Activated CD8-positive, alpha-beta T cell treated with anti-CD3 and anti-CD28 coated beads, Interleukin-2, amount 10 ng/mL, durations not matched to agents 7 days and 5 days (primary cell): ENCODE results near the gene SIK1. TPM values are rescaled to one million over a fixed set of nuclear protein-coding genes. Genes with fewer than 3 reads are reported as not detected.
"Not testable (repeated sequence)": the region's sequence is repeated elsewhere in the genome, so short reads cannot be mapped to it uniquely, and the experiment has no call there.

Experiments
- ATAC-seq: fragments of 150-1000 bp; cut with Tn5 transposase; one replicate; pipeline ENCODE4 v1.10.0; 2021; ENCODE audit warnings: moderate library complexity
- CTCF ChIA-PET: fragments of 350-600 bp; sonication (Branson Sonifier 250); formaldehyde crosslinking; loops from one replicate; lab custom pipeline; 2021; ENCODE audit warnings: antibody characterized with exemption; lab: Charles Lee
- POLR2A ChIA-PET: fragments of 350-600 bp; sonication (Branson Sonifier 250); formaldehyde crosslinking; loops from one replicate; lab custom pipeline; 2021; ENCODE audit warnings: antibody characterized with exemption; lab: Charles Lee
- DNase-seq: peaks from one replicate; pipeline ENCODE4 v3.0.0-alpha.2; 2020
- H3K27ac Mint-ChIP-seq: one replicate; pipeline ENCODE4 v1.8.0; 2021; ENCODE audit warnings: mild to moderate bottlenecking, mixed read lengths
- H3K27me3 Mint-ChIP-seq: one replicate; pipeline ENCODE4 v1.8.0; 2021; ENCODE audit warnings: low read depth, mixed read lengths
- H3K36me3 Mint-ChIP-seq: one replicate; pipeline ENCODE4 v1.8.0; 2021; ENCODE audit warnings: low read depth, mixed read lengths
- H3K4me1 Mint-ChIP-seq: one replicate; pipeline ENCODE4 v1.8.0; 2021; ENCODE audit warnings: low read depth, mixed read lengths
- H3K4me3 Mint-ChIP-seq: one replicate; pipeline ENCODE4 v1.8.0; 2021; ENCODE audit warnings: mild to moderate bottlenecking, mixed read lengths
- H3K9me3 Mint-ChIP-seq: one replicate; pipeline ENCODE4 v1.8.0; 2022; ENCODE audit warnings: mixed read lengths; ENCODE audit not compliant: insufficient read depth
- total RNA-seq, 2 experiments: library from RNA; stranded (reverse); gene quantifications; one replicate each; pipeline ENCODE4 v1.2.3, GENCODE V29; 2021

The SIK1 gene
- total RNA-seq, 2 experiments from 2014 or later = 30.1 to 31.5 TPM

DNA sequence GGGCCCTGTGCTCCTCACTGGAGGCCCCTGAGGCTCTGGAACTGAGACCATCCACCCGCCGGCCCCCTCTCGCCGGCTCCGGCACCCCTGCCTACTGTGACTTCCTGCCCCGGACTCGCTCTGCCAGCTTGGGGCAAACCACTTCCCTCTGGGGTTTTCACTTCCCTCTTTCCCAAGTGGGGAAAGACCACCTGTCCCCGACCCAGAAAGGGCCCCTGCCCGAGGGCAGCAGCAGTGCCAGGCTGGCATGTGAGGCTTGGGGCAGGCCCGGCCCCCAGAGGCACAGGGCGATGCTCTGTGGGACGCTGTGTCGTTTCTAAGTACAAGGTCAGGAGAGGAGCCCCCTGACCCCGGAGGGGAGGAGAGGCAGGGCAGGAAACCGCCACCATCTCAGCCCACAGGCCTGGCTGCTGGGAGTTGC is 27.3 kb downstream of the SIK1 start:
- peak; percentile 76 for ATAC-seq
- H3K9me3 Mint-ChIP-seq, DNase-seq, H3K27me3 Mint-ChIP-seq, POLR2A ChIA-PET, H3K4me1 Mint-ChIP-seq, H3K4me3 Mint-ChIP-seq, H3K36me3 Mint-ChIP-seq, H3K27ac Mint-ChIP-seq, CTCF ChIA-PET: not testable (repeated sequence)

DNA sequence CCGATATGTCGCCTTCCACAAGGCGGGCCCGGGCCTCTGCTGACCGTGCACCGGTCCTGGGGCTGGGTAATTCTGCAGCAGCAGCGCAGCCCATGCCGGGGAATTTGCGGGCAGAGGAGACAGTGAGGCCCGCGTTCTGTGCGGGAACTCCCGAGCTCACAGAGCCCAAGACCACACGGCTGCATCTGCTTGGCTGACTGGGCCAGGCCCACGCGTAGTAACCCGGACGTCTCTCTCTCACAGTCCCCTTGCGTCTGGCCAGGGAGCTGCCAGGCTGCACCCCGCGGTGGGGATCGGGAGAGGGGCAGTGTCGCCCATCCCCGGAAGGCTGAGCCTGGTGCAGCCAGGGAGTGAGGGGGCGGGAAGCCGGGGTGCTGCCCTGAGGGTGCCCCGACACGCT is 27.8 kb downstream of the SIK1 start:
- H3K4me3 Mint-ChIP-seq, H3K27me3 Mint-ChIP-seq, POLR2A ChIA-PET, H3K27ac Mint-ChIP-seq, H3K36me3 Mint-ChIP-seq, CTCF ChIA-PET, DNase-seq, H3K9me3 Mint-ChIP-seq, ATAC-seq, H3K4me1 Mint-ChIP-seq: not testable (repeated sequence)

DNA sequence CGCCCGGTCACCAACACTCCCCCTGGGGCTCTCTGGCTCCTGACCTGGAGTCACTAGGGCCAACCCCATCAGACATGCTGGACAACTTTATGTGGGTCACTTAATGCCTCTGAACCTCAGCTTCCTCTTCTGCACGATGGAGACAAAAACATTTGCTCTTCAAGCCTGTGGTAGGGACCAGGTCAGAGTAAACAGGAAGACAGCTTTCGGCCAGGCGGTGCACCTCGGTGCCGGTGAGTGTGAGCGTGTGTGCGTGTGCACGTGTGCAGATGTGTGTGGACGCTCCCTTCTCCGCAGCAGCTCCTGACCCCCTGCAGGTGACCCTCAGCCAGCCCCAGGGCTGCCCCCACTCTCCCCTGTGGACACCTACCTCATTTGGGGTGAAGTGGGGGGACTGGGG is 28.4 kb downstream of the SIK1 start:
- DNase-seq, POLR2A ChIA-PET, H3K4me3 Mint-ChIP-seq, H3K4me1 Mint-ChIP-seq, H3K36me3 Mint-ChIP-seq, H3K27me3 Mint-ChIP-seq, CTCF ChIA-PET, H3K27ac Mint-ChIP-seq, H3K9me3 Mint-ChIP-seq, ATAC-seq: not testable (repeated sequence)

DNA sequence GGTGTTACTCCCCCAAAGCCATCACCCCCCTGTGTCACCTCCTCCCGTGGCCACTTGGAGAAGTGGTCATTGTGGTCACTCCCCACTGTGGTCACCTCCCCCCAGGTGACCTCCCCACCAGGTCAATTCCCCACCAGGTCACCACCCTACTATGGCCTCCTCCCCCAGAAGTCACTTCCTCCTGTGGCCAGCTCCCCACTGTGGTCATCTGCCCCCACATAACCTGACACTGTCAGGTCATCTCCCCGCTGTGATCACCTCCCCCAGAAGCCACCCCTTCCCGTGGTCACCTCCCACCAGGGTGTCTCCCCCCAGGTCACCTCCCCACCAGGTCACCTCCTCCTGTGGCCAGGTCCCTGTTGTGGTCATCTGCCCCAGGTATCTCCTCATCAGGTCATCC is 28.9 kb downstream of the SIK1 start:
- H3K4me3 Mint-ChIP-seq, H3K9me3 Mint-ChIP-seq, CTCF ChIA-PET, H3K36me3 Mint-ChIP-seq, POLR2A ChIA-PET, H3K27me3 Mint-ChIP-seq, DNase-seq, H3K27ac Mint-ChIP-seq, ATAC-seq, H3K4me1 Mint-ChIP-seq: not testable (repeated sequence)

DNA sequence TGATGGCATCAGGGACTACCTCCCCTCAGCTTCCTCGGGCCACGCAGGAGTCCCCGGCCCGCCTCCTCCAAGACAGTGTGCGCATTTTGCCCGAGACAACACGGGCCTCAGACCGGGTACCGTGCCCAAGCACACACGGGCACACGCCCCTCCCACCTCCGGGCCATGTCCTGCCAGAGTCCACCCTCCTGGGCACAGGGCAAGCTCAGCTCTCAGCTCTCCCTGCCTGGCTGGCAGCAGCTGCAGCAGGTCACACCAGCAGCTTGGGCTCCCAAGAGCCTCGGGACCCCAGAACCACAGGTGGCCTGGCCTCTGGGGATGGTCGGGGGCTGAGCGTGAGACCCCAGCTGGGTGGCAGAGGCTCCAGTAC is 29.5 kb downstream of the SIK1 start:
- H3K4me3 Mint-ChIP-seq, POLR2A ChIA-PET, H3K4me1 Mint-ChIP-seq, ATAC-seq, H3K36me3 Mint-ChIP-seq, DNase-seq, H3K9me3 Mint-ChIP-seq, H3K27ac Mint-ChIP-seq, H3K27me3 Mint-ChIP-seq, CTCF ChIA-PET: not testable (repeated sequence)

DNA sequence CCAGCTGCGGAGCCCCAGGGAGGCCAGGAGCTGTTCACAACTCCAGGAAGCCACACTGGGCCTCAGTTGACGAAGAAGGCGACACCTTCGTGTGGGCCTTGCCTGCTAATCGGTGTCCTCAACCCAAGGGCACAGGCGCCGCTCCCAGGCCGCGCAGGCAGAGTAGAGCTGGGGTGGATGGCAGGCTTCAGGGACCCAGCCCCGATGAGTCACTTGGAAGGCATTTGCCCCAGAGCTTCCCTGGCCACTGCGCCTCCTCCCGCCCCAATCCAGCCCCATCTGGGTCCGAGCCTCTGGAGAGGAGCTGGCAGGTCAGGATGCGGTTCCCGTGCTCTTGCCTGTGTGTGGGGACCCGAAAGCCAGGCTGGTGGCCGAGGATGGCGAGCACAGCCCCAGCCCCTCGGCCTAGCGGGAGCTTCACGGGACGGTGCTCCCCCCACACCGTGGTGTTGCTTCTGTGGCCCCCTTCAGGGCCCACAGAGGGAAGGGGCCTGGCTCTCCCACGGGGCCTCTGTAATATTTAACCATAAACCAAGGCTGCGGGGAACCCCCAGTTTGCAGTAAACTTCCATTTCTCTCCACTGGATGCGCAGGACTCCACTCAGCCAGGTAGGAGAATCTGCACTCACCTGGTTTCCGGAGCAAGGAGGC is 30.0 kb downstream of the SIK1 start:
- H3K4me3 Mint-ChIP-seq, H3K27me3 Mint-ChIP-seq, DNase-seq, H3K4me1 Mint-ChIP-seq, H3K27ac Mint-ChIP-seq, ATAC-seq, POLR2A ChIA-PET, H3K9me3 Mint-ChIP-seq, H3K36me3 Mint-ChIP-seq, CTCF ChIA-PET: not testable (repeated sequence)

DNA sequence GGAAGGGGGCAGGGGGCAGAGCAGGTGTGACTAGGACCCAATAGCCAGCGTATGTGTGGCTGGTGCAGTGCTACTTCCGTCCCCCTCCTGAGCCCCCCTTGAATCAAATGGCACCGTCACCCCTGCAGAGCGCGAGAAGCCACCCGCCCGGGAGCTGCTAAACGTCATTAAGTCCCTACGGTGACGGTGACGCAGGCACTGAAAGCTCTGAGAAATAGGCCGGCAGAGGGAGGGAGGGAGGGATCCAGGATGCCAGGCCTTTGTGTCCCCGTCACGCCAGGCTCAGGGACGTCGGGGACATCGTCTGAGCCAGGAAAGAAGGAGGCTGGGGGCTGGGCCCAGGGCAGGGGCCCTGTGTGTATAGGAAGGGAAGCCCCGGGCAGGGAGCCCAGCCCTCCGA is 43.6 kb downstream of the SIK1 start:
- H3K27ac Mint-ChIP-seq, H3K4me3 Mint-ChIP-seq, H3K9me3 Mint-ChIP-seq, H3K27me3 Mint-ChIP-seq, DNase-seq, POLR2A ChIA-PET, H3K36me3 Mint-ChIP-seq, H3K4me1 Mint-ChIP-seq, CTCF ChIA-PET: not testable (repeated sequence)
- peak; percentile 77 for ATAC-seq

DNA sequence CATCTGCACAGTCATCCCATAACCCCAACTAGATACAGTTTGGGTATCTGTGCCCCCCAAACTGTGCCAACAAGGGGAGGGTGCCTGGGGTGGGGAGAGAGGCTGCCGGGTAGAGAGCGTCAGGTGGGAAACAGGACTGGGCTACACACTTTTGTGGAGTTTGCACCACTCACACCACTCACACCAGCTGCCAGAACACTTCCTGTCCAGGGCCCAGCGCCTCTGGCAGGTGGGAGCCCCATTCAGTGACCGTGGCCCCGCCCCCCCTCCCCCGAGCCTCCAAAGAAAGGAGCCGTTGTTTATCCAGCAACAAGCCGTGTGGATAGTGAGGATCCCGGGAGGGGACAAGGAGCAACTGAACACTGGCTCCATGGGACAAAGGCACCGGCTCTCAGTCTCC is 44.0 kb downstream of the SIK1 start:
- ATAC-seq, CTCF ChIA-PET, H3K27ac Mint-ChIP-seq, H3K9me3 Mint-ChIP-seq, DNase-seq, H3K36me3 Mint-ChIP-seq, H3K27me3 Mint-ChIP-seq, POLR2A ChIA-PET, H3K4me3 Mint-ChIP-seq, H3K4me1 Mint-ChIP-seq: not testable (repeated sequence)

DNA sequence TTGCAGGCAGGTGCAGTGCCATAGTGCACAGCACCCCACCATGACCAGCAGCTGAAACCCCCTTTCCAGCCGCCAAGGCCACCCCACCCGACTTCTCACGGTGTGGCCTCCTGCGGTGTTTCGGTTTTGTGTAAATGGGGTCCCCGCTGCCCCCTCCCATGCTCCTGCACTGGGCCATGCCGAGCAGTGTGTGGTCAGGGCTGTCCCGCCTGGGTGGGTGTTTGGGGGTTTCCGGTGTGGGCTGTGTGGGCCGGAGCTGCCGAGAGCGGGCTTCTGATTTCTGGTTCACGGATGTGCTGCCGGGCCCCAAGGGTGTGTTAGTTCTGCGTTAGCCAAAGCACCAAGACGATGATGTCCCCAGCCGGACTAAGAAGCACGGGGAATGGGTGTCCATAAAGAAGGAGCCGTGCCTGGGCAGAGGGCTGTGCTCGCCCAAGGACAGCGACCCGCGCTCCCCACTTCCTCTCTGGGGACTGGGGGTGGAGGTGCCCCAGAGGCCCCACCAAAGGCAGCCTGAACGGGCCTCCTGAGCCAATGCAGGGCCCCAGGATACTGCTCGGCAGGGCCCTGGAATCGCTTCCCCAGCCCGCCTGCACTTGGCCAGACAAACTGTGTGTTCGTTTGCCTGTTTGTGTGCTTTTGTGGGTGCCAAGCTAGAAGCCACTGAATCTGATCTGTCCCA is 45.9 kb downstream of the SIK1 start:
- H3K27ac Mint-ChIP-seq, H3K4me3 Mint-ChIP-seq, H3K4me1 Mint-ChIP-seq, CTCF ChIA-PET, H3K9me3 Mint-ChIP-seq, ATAC-seq, DNase-seq, H3K36me3 Mint-ChIP-seq, POLR2A ChIA-PET, H3K27me3 Mint-ChIP-seq: not testable (repeated sequence)

DNA sequence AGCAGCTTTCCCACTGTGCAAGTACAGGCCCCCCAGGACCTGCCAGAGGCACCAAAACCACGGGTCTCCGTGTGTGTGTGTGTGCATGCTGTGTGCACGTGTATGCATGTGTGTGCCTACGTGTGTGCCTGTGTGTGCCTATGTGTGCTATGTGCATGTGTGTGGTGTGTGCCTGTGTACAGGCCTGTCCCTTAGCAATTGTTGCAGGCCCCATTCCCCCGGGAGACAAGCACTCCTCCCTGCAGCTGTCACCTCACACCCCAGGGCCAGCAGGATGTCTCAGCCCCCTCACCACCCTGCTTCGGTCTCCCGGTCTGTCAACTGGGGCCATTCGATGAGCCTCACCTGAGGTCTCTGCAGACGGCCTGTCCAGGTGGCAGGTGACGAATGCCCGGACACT is 46.6 kb downstream of the SIK1 start:
- H3K36me3 Mint-ChIP-seq, CTCF ChIA-PET, H3K9me3 Mint-ChIP-seq, H3K4me3 Mint-ChIP-seq, H3K27ac Mint-ChIP-seq, ATAC-seq, DNase-seq, H3K4me1 Mint-ChIP-seq, POLR2A ChIA-PET, H3K27me3 Mint-ChIP-seq: not testable (repeated sequence)

DNA sequence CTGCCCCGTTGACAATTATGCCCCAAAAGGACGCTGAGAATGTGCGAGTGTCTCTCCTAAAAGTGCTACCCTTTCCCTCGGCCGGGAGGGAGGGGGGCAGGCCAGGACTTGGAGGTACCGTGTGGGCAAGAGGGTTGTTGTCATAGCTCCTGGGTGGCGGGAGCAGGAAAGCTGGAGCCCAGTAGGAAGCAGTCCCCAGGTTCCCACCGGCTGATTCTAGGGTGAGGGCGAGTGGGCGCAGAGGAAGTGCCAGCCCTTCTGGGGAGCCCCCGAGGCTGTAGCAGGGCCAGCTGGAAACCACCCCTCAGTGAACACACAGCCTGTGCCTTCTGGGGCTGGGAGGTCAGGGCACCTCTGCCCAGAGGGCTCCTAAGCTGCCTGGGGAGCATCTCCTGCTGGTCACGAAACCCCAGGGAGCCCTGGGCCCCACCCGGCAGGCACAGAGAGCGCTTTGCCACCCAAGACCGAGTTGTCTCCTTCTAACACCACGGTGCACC is 47.3 kb downstream of the SIK1 start:
- H3K27ac Mint-ChIP-seq, CTCF ChIA-PET, ATAC-seq, H3K27me3 Mint-ChIP-seq, DNase-seq, H3K4me1 Mint-ChIP-seq, POLR2A ChIA-PET, H3K4me3 Mint-ChIP-seq, H3K9me3 Mint-ChIP-seq, H3K36me3 Mint-ChIP-seq: not testable (repeated sequence)

DNA sequence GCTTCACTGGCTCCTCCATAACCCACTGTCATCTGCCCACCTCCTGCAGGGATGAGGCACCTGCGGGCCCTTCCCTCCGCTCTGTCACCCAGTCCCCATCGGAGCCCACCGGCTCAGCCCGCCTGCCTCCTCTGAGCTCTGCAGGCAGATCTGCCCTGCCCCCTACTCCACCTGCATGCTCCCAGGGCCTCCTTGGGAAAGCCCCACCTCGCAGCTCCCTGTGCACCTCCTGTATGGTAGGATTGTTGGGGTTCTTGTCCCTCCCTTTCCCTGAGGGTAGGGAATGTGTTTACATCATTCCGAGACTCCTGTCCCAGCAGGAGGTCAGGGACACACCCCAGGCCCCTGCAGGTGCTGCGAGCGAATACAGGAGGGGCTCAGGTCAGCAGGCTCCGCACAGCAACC is 50.5 kb downstream of the SIK1 start:
- CTCF ChIA-PET = no interaction called here
- ATAC-seq = no peak

More for the DNA sequence above, 50.5 kb downstream of the SIK1 start:
- DNase-seq = no peak
- POLR2A ChIA-PET = no interaction called here
- Mint-ChIP-seq H3K36me3 (no peaks in the 10 kb centered on the region), H3K4me3 (no peak overlapping the region), H3K4me1 (no peaks in the 10 kb centered on the region), H3K27me3 (no peaks in the 10 kb centered on the region), H3K9me3 (no peaks in the 10 kb centered on the region), H3K27ac (peak overlapping the region; percentile 11)
